RKO (cell line): ENCODE measurements around the gene PYGO2.
"Not testable (repeated sequence)": the region's sequence is repeated elsewhere in the genome, so short reads cannot be mapped to it uniquely, and the experiment has no call there.

ENCODE experiments used
- DNase-seq: peaks from one replicate; pipeline ENCODE4 v3.0.0-alpha.2; 2016; ENCODE audit warnings: low spot score

The PYGO2 gene

GRCh38 chr1:154982341-154982740 is 20.8 kb upstream of the PYGO2 start:
- DNase-seq: no peak

GRCh38 chr1:154978360-154978759 is 16.8 kb upstream of the PYGO2 start:
- DNase-seq: no peak

GRCh38 chr1:154977762-154978161 is 16.2 kb upstream of the PYGO2 start:
- DNase-seq: not testable (repeated sequence)

GRCh38 chr1:154975409-154976059 is 14.0 kb upstream of the PYGO2 start:
- peak; percentile 76 for DNase-seq

- DNase-seq: peak; percentile 96
Measured at GRCh38 chr1:154974808-154975408, 13.3 kb upstream of the PYGO2 start.

GRCh38 chr1:154974102-154974807 is 12.7 kb upstream of the PYGO2 start, which contains the start of gene CKS1B:
Gene CKS1B (plus strand): TSS chr1:154974681. CDS start chr1:154974746, 65 bp downstream.
- peak; percentile 100 for DNase-seq

GRCh38 chr1:154973344-154974101 is 11.9 kb upstream of the PYGO2 start:
- peak; percentile 98 for DNase-seq

- peak; percentile 97 for DNase-seq
Measured at GRCh38 chr1:154972517-154973343, 11.1 kb upstream of the PYGO2 start.

GRCh38 chr1:154972213-154972516 is 10.6 kb upstream of the PYGO2 start:
- no peak for DNase-seq

GRCh38 chr1:154971341-154971998 is 9.9 kb upstream of the PYGO2 start:
- peak; percentile 71 for DNase-seq

- DNase-seq: peak; percentile 96
Measured at GRCh38 chr1:154970631-154971340, 9.2 kb upstream of the PYGO2 start, which contains the start of gene SHC1. Gene SHC1 (minus strand): TSS chr1:154970747. CDS start chr1:154970526, 221 bp downstream.

- DNase-seq: no peak
Measured at GRCh38 chr1:154969860-154970452, 8.4 kb upstream of the PYGO2 start.

GRCh38 chr1:154969246-154969645 is 7.7 kb upstream of the PYGO2 start:
- no peak for DNase-seq

GRCh38 chr1:154968731-154969130 is 7.1 kb upstream of the PYGO2 start:
- peak; percentile 63 for DNase-seq

- no peak for DNase-seq
Measured at GRCh38 chr1:154967331-154967950, 5.9 kb upstream of the PYGO2 start.

- no peak for DNase-seq
Measured at GRCh38 chr1:154966111-154966510, 4.5 kb upstream of the PYGO2 start.

- DNase-seq: no peak
Measured at GRCh38 chr1:154964359-154964758, 2.8 kb upstream of the PYGO2 start.

- no peak for DNase-seq
Measured at GRCh38 chr1:154963643-154964042, 2.1 kb upstream of the PYGO2 start.

- no peak for DNase-seq
Measured at GRCh38 chr1:154962795-154963330, 1.3 kb upstream of the PYGO2 start.
